ENCODE measurements around the gene KLF11. TPM values are rescaled to one million over a fixed set of nuclear protein-coding genes. Genes with fewer than 3 reads are reported as not detected.

The KLF11 gene
- total and polyA plus RNA-seq, 7 donors: 7.0 to 27.0 (median 11.8) TPM

- intact Hi-C loops (cut with DNase I): no loop called here
- no peak overlapping the region for H3K4me3 ChIP-seq
- no peak for DNase-seq
- WGBS, 3 donors: 87 to 90% (median 88%) methylated on average over 27 of the region's 27 CpGs
- no peak overlapping the region for H3K27ac ChIP-seq
- H3K36me3 ChIP-seq (ENCODE audit: insufficient read depth in 1 of 2, low read depth in 1 of 2): no peaks in the 10 kb centered on the region
- ATAC-seq: no peak
- peaks cover 3% of the 10 kb centered on the region for H3K9me3 ChIP-seq
- TF ChIP-seq, protein P1, sequence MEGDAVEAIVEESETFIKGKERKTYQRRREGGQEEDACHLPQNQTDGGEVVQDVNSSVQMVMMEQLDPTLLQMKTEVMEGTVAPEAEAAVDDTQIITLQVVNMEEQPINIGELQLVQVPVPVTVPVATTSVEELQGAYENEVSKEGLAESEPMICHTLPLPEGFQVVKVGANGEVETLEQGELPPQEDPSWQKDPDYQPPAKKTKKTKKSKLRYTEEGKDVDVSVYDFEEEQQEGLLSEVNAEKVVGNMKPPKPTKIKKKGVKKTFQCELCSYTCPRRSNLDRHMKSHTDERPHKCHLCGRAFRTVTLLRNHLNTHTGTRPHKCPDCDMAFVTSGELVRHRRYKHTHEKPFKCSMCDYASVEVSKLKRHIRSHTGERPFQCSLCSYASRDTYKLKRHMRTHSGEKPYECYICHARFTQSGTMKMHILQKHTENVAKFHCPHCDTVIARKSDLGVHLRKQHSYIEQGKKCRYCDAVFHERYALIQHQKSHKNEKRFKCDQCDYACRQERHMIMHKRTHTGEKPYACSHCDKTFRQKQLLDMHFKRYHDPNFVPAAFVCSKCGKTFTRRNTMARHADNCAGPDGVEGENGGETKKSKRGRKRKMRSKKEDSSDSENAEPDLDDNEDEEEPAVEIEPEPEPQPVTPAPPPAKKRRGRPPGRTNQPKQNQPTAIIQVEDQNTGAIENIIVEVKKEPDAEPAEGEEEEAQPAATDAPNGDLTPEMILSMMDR (IDR thresholded peaks at IDR 0.05): no peak
- no peaks in the 10 kb centered on the region for H3K4me1 ChIP-seq
- no peaks in the 10 kb centered on the region for H3K27me3 ChIP-seq (ENCODE audit: insufficient read depth in 3 of 3, low read length in 2 of 3)
These were observed 23.5 kb upstream of the KLF11 start for GRCh38 chr2:10019602-10020400.

DNA sequence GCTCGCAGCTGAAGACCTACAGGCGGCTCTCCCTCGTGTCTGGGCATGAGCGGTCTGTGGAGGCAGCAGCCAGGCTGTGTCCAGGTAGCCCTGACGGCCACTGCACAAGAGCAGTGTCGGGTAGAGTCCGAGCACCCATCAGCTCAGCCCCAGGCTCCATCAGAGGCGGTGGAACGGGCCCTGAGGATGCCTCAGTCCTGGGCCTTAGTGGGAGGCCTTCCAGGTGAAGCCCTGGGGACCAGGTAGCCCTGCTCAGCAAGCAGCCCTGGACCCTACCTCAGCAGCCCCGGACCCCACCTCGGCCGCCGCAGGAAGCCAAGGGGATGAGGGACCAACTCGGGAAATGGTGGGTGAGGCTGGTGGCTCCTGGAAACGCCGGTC lies 21.3 kb upstream of the KLF11 start:
- Histone ChIP-seq H3K4me3 (no peak overlapping the region), H3K9me3 (peaks cover 3% of the 10 kb centered on the region), H3K36me3 (ENCODE audit: insufficient read depth in 1 of 2, low read depth in 1 of 2) (no peaks in the 10 kb centered on the region), H3K4me1 (no peaks in the 10 kb centered on the region), H3K27me3 (ENCODE audit: insufficient read depth in 3 of 3, low read length in 2 of 3) (no peaks in the 10 kb centered on the region), H3K27ac (no peak overlapping the region)
- TF ChIP-seq, protein P1 (IDR thresholded peaks at IDR 0.05): no peak
- no peak for ATAC-seq
- intact Hi-C loops (cut with DNase I): no loop called here
- peak in 1 of 2 donors; percentile 49 for DNase-seq
- 86 to 92% (median 91%) methylated on average over 16 of the region's 16 CpGs for WGBS, 3 donors

- 93 to 98% (median 97%) methylated on average over 4 of the region's 4 CpGs for WGBS, 3 donors
- Histone ChIP-seq H3K27me3 (ENCODE audit: insufficient read depth in 3 of 3, low read length in 2 of 3) (no peaks in the 10 kb centered on the region), H3K27ac (no peak overlapping the region), H3K4me3 (no peak overlapping the region), H3K36me3 (ENCODE audit: insufficient read depth in 1 of 2, low read depth in 1 of 2) (no peaks in the 10 kb centered on the region), H3K4me1 (no peaks in the 10 kb centered on the region), H3K9me3 (peaks cover under 1% of the 10 kb centered on the region)
- TF ChIP-seq, protein P1 (IDR thresholded peaks at IDR 0.05): no peak
- ATAC-seq: no peak
- intact Hi-C loops (cut with DNase I): no loop called here
- no peak for DNase-seq
These were observed 20.9 kb upstream of the KLF11 start for GRCh38 chr2:10022445-10022844.

DNA sequence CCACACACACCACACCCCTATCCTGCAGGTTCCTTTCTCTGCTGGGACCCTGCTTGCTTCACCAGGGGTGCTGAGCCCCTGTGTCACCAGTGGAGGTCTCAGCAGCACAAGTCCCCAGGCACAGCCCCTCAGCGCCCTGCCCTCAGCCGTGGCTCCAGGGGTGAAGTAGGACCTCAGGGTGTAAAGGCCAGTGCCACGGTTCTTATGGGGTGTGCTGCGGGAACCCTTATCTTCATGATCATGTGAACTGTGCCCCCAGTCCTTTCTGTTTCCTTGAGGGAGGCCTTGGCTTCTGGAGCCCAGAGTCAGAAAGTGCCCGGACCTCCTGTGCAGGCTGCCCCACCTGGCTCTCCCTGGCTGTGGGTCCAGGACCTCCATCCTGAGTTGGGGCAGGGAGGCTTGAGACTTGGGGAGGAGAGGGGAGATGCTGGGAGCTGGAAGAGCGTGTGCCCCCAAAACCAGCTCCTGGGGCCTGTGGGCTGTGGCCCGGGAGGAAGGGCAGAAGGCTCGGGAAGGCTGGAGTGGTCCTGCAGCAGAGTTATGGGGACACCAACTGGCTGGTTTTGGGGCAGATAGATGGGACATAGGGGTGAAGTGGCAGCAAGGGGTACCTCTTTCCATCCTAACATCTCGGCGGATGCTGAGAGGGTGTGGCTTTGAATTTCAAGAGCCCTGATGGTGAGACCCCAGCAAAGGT lies 20.2 kb upstream of the KLF11 start:
- WGBS, 3 donors: 78 to 86% (median 85%) methylated on average over 10 of the region's 10 CpGs
- Histone ChIP-seq H3K27ac (no peak overlapping the region), H3K4me3 (no peak overlapping the region), H3K4me1 (no peaks in the 10 kb centered on the region), H3K9me3 (no peaks in the 10 kb centered on the region), H3K27me3 (ENCODE audit: insufficient read depth in 3 of 3, low read length in 2 of 3) (no peaks in the 10 kb centered on the region), H3K36me3 (ENCODE audit: insufficient read depth in 1 of 2, low read depth in 1 of 2) (no peaks in the 10 kb centered on the region)
- ATAC-seq (no peak), DNase-seq (peak in 1 of 2 donors; percentile 25)
- intact Hi-C loops (cut with DNase I): no loop called here
- TF ChIP-seq, protein P1 (IDR thresholded peaks at IDR 0.05): no peak
